GM23338 (cell line): Measurements from ENCODE around the gene CD6. TPM values are rescaled to one million over a fixed set of nuclear protein-coding genes. Genes with fewer than 3 reads are reported as not detected.

Experiments used
- ATAC-seq: fragments of 200-7000 bp; cut with Tn5 transposase; 3 replicates; pipeline ENCODE4 v1.9.1; 2020
- DNase-seq: peaks from one replicate; pipeline ENCODE4 v3.0.0-alpha.2; 2015; ENCODE audit warnings: low spot score
- H2AFZ ChIP-seq: fragments of 200-600 bp; sonication (generic); 2 replicates; pipeline ENCODE4 v1.8.0; 2016; ENCODE audit warnings: antibody characterized with exemption, mild to moderate bottlenecking, moderate library complexity
- H3F3A ChIP-seq: fragments of 200-600 bp; sonication (generic); replicated peaks from 2 replicates; pipeline ENCODE4 v1.8.0; 2017; ENCODE audit warnings: antibody characterized with exemption, mixed run types, low read depth
- H3K27ac ChIP-seq: fragments of 200-600 bp; sonication (generic); 2 replicates; pipeline ENCODE4 v1.6.1; 2016; ENCODE audit warnings: low read depth
- H3K27me3 ChIP-seq: fragments of 200-600 bp; sonication (generic); 2 replicates; pipeline ENCODE4 v1.8.0; 2016; ENCODE audit warnings: mild to moderate bottlenecking, mixed run types, moderate library complexity; ENCODE audit not compliant: insufficient read depth
- H3K36me3 ChIP-seq: fragments of 200-600 bp; sonication (generic); 2 replicates; pipeline ENCODE4 v1.8.0; 2016; ENCODE audit warnings: mild to moderate bottlenecking; ENCODE audit not compliant: insufficient read depth
- H3K4me1 ChIP-seq: fragments of 200-600 bp; sonication (generic); 2 replicates; pipeline ENCODE4 v1.8.0; 2016; ENCODE audit warnings: mild to moderate bottlenecking, moderate library complexity; ENCODE audit not compliant: insufficient read depth
- H3K4me2 ChIP-seq: fragments of 200-600 bp; sonication (generic); 2 replicates; pipeline ENCODE4 v1.7.1; 2017; ENCODE audit warnings: mixed run types
- H3K4me3 ChIP-seq: fragments of 200-600 bp; sonication (generic); 2 replicates; pipeline ENCODE4 v1.6.1; 2016; ENCODE audit warnings: mixed run types
- H3K79me2 ChIP-seq: fragments of 200-600 bp; sonication (generic); replicated peaks from 2 replicates; pipeline ENCODE4 v1.8.0; 2017; ENCODE audit warnings: mild to moderate bottlenecking; ENCODE audit not compliant: insufficient read depth
- H3K9me2 ChIP-seq: fragments of 200-600 bp; sonication (generic); 2 replicates; pipeline ENCODE4 v1.8.0; 2017; ENCODE audit not compliant: insufficient read depth
- H4K20me1 ChIP-seq: fragments of 200-600 bp; sonication (generic); replicated peaks from 2 replicates; pipeline ENCODE4 v1.8.0; 2017; ENCODE audit warnings: mild to moderate bottlenecking; ENCODE audit not compliant: insufficient read depth
- H3K27ac Mint-ChIP-seq: 2 replicates; pipeline ENCODE4 v1.8.0; 2020; ENCODE audit warnings: inconsistent platforms, mild to moderate bottlenecking, moderate library complexity, mixed read lengths
- H3K27me3 Mint-ChIP-seq: 3 replicates; pipeline ENCODE4 v1.8.0; 2022; ENCODE audit warnings: low read depth, mild to moderate bottlenecking, moderate library complexity, mixed read lengths, inconsistent platforms; ENCODE audit not compliant: insufficient read depth, poor library complexity
- H3K36me3 Mint-ChIP-seq: 3 replicates; pipeline ENCODE4 v1.8.0; 2021; ENCODE audit warnings: low read depth, mild to moderate bottlenecking, inconsistent platforms, moderate library complexity, mixed read lengths
- H3K4me1 Mint-ChIP-seq: 3 replicates; pipeline ENCODE4 v1.8.0; 2020; ENCODE audit warnings: mild to moderate bottlenecking, inconsistent platforms, mixed read lengths
- H3K4me3 Mint-ChIP-seq: 3 replicates; pipeline ENCODE4 v1.8.0; 2021; ENCODE audit warnings: moderate library complexity, mild to moderate bottlenecking, inconsistent platforms, mixed read lengths
- H3K9me3 Mint-ChIP-seq: 3 replicates; pipeline ENCODE4 v1.8.0; 2020; ENCODE audit warnings: moderate library complexity, mild to moderate bottlenecking, inconsistent platforms, mixed read lengths
- ETS1 ChIP-seq: IDR thresholded peaks from 2 replicates; pipeline ENCODE4 v1.6.1; 2016; ENCODE audit warnings: antibody characterized with exemption
- EZH2 ChIP-seq: fragments of 200-600 bp; sonication (generic); IDR thresholded peaks from one replicate; pipeline ENCODE4 v1.8.0; 2017; ENCODE audit warnings: antibody characterized with exemption, mild to moderate bottlenecking, low read depth; ENCODE audit not compliant: unreplicated experiment
- EZH2phosphoT487 ChIP-seq: fragments of 200-600 bp; sonication (generic); IDR thresholded peaks from one replicate; pipeline ENCODE4 v1.8.1; 2018; ENCODE audit warnings: antibody characterized with exemption; ENCODE audit not compliant: unreplicated experiment
- JUNB ChIP-seq: IDR thresholded peaks from one replicate; pipeline ENCODE4 v1.6.1; 2016; ENCODE audit warnings: antibody characterized with exemption; ENCODE audit not compliant: unreplicated experiment
- POLR2AphosphoS5 ChIP-seq: IDR thresholded peaks from 2 replicates; pipeline ENCODE4 v1.6.1; 2016; ENCODE audit warnings: antibody characterized with exemption, low read depth
- REST ChIP-seq: IDR thresholded peaks from one replicate; pipeline ENCODE4 v1.6.1; 2018; ENCODE audit warnings: antibody characterized with exemption; ENCODE audit not compliant: unreplicated experiment
- STAT1 ChIP-seq: IDR thresholded peaks from one replicate; pipeline ENCODE4 v1.6.1; 2016; ENCODE audit warnings: antibody characterized with exemption; ENCODE audit not compliant: unreplicated experiment
- ZNF331 ChIP-seq: fragments of 250-450 bp; sonication (Bioruptor Pico); IDR thresholded peaks from 2 replicates; pipeline ENCODE4 v1.5.0; 2020; ENCODE audit warnings: low read depth, mild to moderate bottlenecking, moderate library complexity
- ZNF462 ChIP-seq: fragments of 250-450 bp; sonication (Bioruptor Pico); IDR thresholded peaks from 2 replicates; pipeline ENCODE4 v1.5.0; 2020; ENCODE audit warnings: mild to moderate bottlenecking, moderate library complexity
- polyA plus RNA-seq: library from polyadenylated mRNA; unstranded; fragments of >200 nt; fragmentation: Nextera tagmentation; extraction: Ambion mirVana; gene quantifications from 2 replicates; pipeline ENCODE4 v1.2.1, GENCODE V29; 2016
- total RNA-seq: library from RNA; depleted of rRNA; stranded (reverse); fragments of >200 nt; shearing (Covaris generic); gene quantifications from 2 replicates; pipeline ENCODE4 v1.2.3, GENCODE V29; 2014

CD6 gene
- total and polyA plus RNA-seq, 2 experiments from 2014 or later, result 0.49 TPM; not detected in 1

GRCh38 chr11:61058583-61059259 lies 87.2 kb downstream of the CD6 start:
- Histone ChIP-seq H3K36me3 (no peaks in the 10 kb centered on the region), H4K20me1 (no peaks in the 10 kb centered on the region), H3K27me3 (no peaks in the 10 kb centered on the region), H3K4me3 (no peak overlapping the region), H3F3A (no peaks in the 10 kb centered on the region), H3K4me2 (no peak overlapping the region), H3K9me2 (no peaks in the 10 kb centered on the region), H3K27ac (no peak overlapping the region), H3K4me1 (no peaks in the 10 kb centered on the region), H3K79me2 (no peaks in the 10 kb centered on the region), H2AFZ (no peak overlapping the region)
- no peak for TF ChIP-seq EZH2
- TF ChIP-seq ZNF462 (CRISPR knock-in tag), result no peak
- no peak for TF ChIP-seq STAT1
- TF ChIP-seq POLR2AphosphoS5, result no peak
- no peak for TF ChIP-seq EZH2phosphoT487
- no peak for TF ChIP-seq REST
- TF ChIP-seq JUNB, result no peak
- no peak for TF ChIP-seq ETS1
- TF ChIP-seq ZNF331 (CRISPR knock-in tag), result no peak
- H3K27ac Mint-ChIP-seq, result no peak overlapping the region
- H3K27me3 Mint-ChIP-seq, result peaks cover 8% of the 10 kb centered on the region
- no peaks in the 10 kb centered on the region for H3K36me3 Mint-ChIP-seq
- no peaks in the 10 kb centered on the region for H3K9me3 Mint-ChIP-seq
- peaks cover 2% of the 10 kb centered on the region; the same call in 1 of the 3 replicates for H3K4me1 Mint-ChIP-seq
- no peak overlapping the region for H3K4me3 Mint-ChIP-seq
- ATAC-seq (no peak), DNase-seq (no peak)
